Naive B cell (primary cell): Measurements from ENCODE around the gene HHATL. TPM values are rescaled to one million over a fixed set of nuclear protein-coding genes. Genes with fewer than 3 reads are reported as not detected.
A peak's percentile ranks its signal among the peaks of the same experiment; 100 is the strongest.

Source experiments
- ATAC-seq, 2 donors: fragments of 150-1000 bp; cut with Tn5 transposase; 2 replicates each; pipeline ENCODE4 v1.10.0; 2021; ENCODE audit warnings: low read depth in 2 of 2, mild to moderate bottlenecking in 2 of 2, moderate library complexity in 2 of 2
- DNase-seq: peaks from one replicate; pipeline ENCODE4 v3.0.0; 2022
- H3K27ac Mint-ChIP-seq, 6 donors: one replicate each; pipeline ENCODE4 v1.8.0; 2020 to 2022; ENCODE audit warnings: mild to moderate bottlenecking in 6 of 6, mixed read lengths in 6 of 6, moderate library complexity in 5 of 6, inconsistent platforms in 2 of 6
- H3K27me3 Mint-ChIP-seq, 3 donors: one replicate each; pipeline ENCODE4 v1.8.0; 2021 to 2022; ENCODE audit warnings: mixed read lengths in 3 of 3, mild to moderate bottlenecking in 1 of 3
- H3K36me3 Mint-ChIP-seq, 2 donors: one replicate each; pipeline ENCODE4 v1.8.0; 2020 to 2022; ENCODE audit warnings: mixed read lengths in 2 of 2, inconsistent platforms in 1 of 2, mild to moderate bottlenecking in 1 of 2
- H3K4me1 Mint-ChIP-seq, 3 donors: one replicate each; pipeline ENCODE4 v1.8.0; 2020 to 2022; ENCODE audit warnings: mixed read lengths in 3 of 3, inconsistent platforms in 1 of 3, mild to moderate bottlenecking in 1 of 3, moderate library complexity in 1 of 3
- H3K4me3 Mint-ChIP-seq, 8 donors: one replicate each; pipeline ENCODE4 v1.8.0; 2020 to 2022; ENCODE audit warnings: mild to moderate bottlenecking in 8 of 8, mixed read lengths in 8 of 8, moderate library complexity in 8 of 8, inconsistent platforms in 2 of 8
- H3K9me3 Mint-ChIP-seq, 7 donors: one replicate each; pipeline ENCODE4 v1.8.0; 2020 to 2022; ENCODE audit warnings: mixed read lengths in 7 of 7, mild to moderate bottlenecking in 5 of 7, inconsistent platforms in 2 of 7, moderate library complexity in 1 of 7
- polyA plus RNA-seq, 6 donors: library from polyadenylated mRNA; unstranded; fragments of 300-500 nt; fragmentation: Illumina TruSeq; gene quantifications; one replicate each; pipeline ENCODE4 v1.2.3, GENCODE V29; 2021; ENCODE audit warnings: low read depth in 6 of 6

The HHATL gene, protein sequence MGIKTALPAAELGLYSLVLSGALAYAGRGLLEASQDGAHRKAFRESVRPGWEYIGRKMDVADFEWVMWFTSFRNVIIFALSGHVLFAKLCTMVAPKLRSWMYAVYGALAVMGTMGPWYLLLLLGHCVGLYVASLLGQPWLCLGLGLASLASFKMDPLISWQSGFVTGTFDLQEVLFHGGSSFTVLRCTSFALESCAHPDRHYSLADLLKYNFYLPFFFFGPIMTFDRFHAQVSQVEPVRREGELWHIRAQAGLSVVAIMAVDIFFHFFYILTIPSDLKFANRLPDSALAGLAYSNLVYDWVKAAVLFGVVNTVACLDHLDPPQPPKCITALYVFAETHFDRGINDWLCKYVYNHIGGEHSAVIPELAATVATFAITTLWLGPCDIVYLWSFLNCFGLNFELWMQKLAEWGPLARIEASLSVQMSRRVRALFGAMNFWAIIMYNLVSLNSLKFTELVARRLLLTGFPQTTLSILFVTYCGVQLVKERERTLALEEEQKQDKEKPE
- not detected for polyA plus RNA-seq

DNA sequence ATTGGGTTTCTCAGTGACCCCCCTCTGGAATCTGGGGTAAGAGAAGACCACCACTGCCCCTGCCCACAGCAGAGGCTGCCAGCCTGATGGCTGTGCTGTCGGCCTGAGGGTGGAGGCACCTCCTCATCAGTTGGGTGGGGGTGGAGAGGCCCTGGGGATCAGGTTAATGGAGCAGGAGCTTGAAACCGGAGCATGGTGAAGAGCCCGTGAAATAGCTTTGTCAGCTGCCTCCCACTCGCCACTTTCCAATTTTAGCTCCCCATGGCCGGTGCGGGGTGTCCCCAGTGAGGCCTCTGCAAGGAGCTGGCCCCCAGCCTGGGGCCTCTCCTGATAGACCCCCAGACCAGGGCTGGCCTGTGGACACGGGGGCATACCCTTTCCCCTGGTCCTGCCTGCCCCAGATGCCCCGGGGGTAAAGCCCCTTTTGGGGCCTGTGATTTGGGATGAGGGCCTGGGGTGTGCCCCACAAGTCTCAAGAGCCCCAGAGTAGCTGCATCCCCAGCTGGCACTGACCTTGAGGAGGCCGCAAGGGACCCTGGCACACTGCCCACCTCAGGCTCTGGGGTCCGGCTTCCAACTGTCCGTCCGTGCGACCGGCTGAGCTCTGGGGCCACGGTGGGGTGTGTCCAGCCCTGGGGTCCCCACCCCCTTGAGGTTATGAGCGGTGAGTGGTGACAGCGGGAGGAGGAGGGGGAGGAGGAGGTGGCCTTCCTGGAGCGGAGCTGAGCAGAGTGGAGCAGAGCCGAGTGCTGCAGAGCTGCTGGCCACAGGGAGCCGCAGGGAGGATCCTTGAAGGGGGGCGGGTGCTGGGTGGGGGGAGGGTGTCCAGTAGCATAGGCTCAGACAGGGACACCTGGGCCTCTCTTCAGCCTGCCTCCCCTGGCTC is at the start of gene HHATL:
Gene HHATL, minus strand, starts transcription at position 733 of the 886 bp plus-strand sequence. CDS start 1,972 bp downstream, outside the sequence.
- no peak within 1 kb of the TSS for H3K27ac Mint-ChIP-seq
- peaks cover 0 to 6% (median 0%) of the 10 kb centered on the region in 7 donors for H3K9me3 Mint-ChIP-seq
- DNase-seq = no peak
- peaks cover 0 to 10% (median 0%) of the 10 kb centered on the region in 3 donors for H3K4me1 Mint-ChIP-seq
- no peaks in the 10 kb centered on the region for H3K36me3 Mint-ChIP-seq
- no peak for ATAC-seq
- H3K4me3 Mint-ChIP-seq = no peak within 1 kb of the TSS
- peaks cover 22 to 46% (median 43%) of the 10 kb centered on the region in 3 donors for H3K27me3 Mint-ChIP-seq

DNA sequence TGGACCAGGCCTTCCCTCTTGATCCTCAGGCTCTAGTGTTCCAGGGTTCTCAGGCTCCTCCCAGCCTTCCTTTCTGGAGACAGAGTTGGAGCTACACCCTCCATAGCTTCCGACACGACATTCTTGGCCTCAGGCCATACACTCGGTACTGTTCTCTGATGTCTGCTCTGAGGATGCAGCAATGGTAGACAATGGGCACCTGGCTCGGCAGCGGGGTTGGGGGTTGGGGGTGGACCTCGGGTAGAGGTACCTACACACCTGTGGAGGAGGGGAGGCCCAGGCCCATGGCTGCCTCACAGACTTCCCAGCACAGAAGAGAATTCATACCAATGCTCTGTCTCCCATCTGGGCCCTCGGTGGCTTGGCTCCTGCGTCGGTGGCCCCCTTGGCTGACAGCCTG is 49.0 kb upstream of the HHATL start:
- Mint-ChIP-seq H3K27ac (peak overlapping the region in 2 of 6 donors; percentile 56 to 61), H3K27me3 (no peaks in the 10 kb centered on the region), H3K4me3 (no peak overlapping the region), H3K36me3 (no peaks in the 10 kb centered on the region), H3K9me3 (no peaks in the 10 kb centered on the region), H3K4me1 (peaks cover 0 to 6% (median 3%) of the 10 kb centered on the region in 3 donors)
- ATAC-seq = no peak
- no peak for DNase-seq

DNA sequence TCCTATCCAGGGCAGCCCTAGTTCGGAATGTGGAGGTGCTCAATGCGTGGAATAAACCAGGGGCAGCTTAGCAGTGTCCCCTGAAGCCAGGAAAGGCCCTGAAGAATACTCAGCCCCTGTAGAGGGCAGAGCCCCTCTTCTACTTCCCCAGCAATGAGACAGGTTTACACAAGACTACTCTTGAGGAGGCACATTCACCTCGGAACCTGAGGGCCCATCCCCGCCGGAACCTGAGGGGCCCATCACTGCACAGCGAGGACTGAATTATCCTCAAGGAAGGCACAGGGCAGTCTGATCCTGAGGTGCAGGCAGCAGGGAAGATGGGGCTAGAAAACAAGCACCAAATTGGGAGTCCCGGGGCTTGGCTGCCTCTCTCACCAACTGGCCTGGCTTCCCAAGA is 48.2 kb upstream of the HHATL start:
- DNase-seq (no peak), ATAC-seq (no peak)
- no peaks in the 10 kb centered on the region for H3K36me3 Mint-ChIP-seq
- H3K27me3 Mint-ChIP-seq = no peaks in the 10 kb centered on the region
- H3K4me3 Mint-ChIP-seq = no peak overlapping the region
- no peak overlapping the region for H3K27ac Mint-ChIP-seq
- no peaks in the 10 kb centered on the region for H3K9me3 Mint-ChIP-seq
- peaks cover 0 to 6% (median 3%) of the 10 kb centered on the region in 3 donors for H3K4me1 Mint-ChIP-seq

DNA sequence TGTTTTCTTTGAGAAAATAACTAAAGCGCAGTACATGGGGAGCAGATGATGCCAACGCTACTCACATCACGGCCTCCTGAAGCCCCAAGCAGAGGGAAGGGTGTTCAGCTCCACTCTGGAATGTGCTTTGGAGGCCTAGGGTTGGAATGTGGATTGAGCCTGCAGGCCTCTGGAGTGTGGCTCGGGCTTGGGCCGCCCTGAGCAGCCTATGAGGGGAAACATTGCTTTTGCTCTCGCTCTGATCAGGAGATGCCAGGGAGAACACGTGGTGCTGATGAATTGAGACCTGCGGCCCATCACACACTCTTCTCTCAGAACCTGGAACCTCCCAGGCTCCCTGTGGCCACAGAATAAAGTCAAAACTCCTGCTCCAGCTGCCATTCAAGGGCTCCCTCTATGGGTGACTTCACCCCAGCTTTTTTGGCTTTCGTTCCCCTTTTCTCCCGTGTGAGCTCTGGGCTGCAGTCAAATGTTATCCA is 47.2 kb upstream of the HHATL start:
- H3K27ac Mint-ChIP-seq = peak overlapping the region in 3 of 6 donors; percentile 9 to 69 (median 42)
- no peaks in the 10 kb centered on the region for H3K9me3 Mint-ChIP-seq
- ATAC-seq = peak in 1 of 2 donors; percentile 32
- DNase-seq = no peak
- no peaks in the 10 kb centered on the region for H3K27me3 Mint-ChIP-seq
- H3K36me3 Mint-ChIP-seq = no peaks in the 10 kb centered on the region
- peaks cover 0 to 6% (median 3%) of the 10 kb centered on the region in 3 donors for H3K4me1 Mint-ChIP-seq
- no peak overlapping the region for H3K4me3 Mint-ChIP-seq

DNA sequence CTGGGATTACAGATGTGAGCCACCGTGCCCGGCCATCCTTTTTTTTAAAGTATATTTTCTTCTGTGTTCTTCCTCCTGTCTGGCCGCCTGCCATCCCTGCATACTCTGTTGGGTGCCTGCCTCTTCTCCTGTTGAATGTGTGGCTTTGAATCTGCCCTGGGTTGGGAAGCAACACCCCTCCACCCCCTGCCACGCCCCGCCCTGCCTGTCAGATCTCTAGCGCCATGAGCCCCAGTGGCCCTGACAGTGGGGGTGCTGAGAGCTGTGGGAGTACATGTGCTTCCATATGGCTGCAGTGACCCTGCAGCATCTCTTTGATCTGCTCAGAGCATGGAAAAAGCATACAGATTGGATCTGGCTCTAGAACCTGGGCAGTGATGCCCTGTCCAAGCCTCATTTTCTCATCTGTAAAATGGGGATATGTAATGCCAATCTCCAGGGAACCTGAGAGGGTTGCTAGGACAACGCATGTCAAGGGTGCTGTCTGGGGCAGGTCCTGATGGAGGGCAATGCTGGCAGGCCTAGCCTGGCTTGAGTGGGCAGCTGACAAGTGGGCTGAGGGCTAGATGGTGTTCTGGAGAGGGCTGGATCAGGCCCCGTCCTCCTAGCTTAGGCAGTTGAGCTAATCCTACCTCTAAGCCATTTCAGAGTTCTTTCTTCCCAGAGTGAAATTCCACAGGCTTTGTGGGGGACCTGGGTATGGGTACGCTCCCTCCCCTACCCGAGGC is 46.6 kb upstream of the HHATL start:
- Mint-ChIP-seq H3K27ac (no peak overlapping the region), H3K4me3 (no peak overlapping the region), H3K9me3 (no peaks in the 10 kb centered on the region), H3K36me3 (no peaks in the 10 kb centered on the region), H3K27me3 (no peaks in the 10 kb centered on the region), H3K4me1 (peaks cover 3 to 6% (median 3%) of the 10 kb centered on the region in 3 donors)
- DNase-seq (no peak), ATAC-seq (no peak)

DNA sequence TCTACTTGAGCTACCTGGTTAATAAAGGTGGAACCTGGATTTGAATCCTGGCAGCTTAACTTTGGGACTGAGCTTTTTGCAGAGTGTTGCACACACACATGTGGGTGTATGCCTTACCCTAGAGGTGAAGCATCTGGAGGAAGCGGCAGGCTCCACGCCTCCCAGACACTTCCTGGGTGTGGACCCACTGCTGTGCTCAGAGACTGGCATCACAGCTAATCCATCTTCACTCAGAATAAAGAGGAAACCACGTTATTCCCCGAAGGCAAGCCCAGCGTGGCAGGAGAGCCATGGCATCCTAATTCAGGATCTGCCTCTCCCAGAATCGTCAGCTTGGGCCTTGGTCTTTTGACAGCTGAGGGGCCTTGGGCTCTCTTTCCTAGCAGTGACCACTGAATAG is 45.0 kb upstream of the HHATL start:
- peaks cover 3 to 6% (median 3%) of the 10 kb centered on the region in 3 donors for H3K4me1 Mint-ChIP-seq
- ATAC-seq = no peak
- no peak overlapping the region for H3K4me3 Mint-ChIP-seq
- H3K27me3 Mint-ChIP-seq = no peaks in the 10 kb centered on the region
- H3K9me3 Mint-ChIP-seq = no peaks in the 10 kb centered on the region
- no peaks in the 10 kb centered on the region for H3K36me3 Mint-ChIP-seq
- DNase-seq = no peak
- H3K27ac Mint-ChIP-seq = no peak overlapping the region

DNA sequence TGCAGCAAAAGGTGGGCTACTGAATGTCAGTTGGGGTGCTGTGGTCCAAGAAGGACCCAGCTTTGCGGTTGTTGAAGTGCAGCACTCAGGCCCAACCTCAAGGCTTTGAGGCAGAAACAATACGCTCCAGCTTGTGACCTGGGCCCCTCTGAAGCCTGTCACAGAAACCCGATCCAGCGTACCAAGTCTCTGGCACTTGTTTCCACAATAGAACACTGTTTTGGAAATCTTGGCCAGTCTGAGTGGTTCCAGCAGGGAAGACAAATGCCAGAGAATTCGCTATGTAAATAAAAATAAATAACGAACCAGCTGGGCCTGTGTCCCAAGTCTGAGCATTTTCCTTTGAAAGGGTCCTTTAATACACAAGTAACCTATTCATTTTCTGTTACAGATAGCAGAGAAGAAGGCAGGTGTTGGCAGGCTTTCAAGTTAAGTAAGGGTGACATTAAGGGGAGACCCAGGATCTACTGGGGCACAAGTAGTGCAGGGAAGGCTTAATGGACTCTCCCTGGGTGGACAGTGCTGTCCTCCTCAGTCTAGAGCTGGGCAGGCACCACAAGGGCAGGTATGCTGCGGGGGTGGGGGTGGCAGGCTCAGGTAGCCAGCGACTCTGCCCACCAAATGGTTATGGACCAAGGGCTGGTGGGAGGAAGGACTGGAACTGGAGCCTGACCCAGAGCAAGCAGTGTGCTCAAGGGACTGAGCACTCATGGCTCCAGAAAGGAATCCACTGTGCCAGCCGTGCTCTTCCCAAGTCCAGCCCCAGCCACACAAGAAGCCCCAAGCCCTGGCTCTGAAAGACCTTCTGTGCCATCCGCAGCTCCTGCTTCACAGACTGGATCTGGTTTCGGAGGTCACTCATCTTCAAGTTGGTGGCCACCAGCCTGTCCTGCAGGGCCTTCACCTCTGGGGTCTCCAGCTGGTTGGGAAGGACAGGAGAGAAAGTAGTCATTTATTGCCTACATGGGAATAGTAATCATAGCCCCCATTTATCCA is 44.2 kb upstream of the HHATL start:
- Mint-ChIP-seq H3K27ac (peak overlapping the region in 1 of 6 donors; percentile 72), H3K27me3 (no peaks in the 10 kb centered on the region), H3K36me3 (no peaks in the 10 kb centered on the region), H3K4me1 (peaks cover 3 to 6% (median 3%) of the 10 kb centered on the region in 3 donors), H3K4me3 (no peak overlapping the region), H3K9me3 (no peaks in the 10 kb centered on the region)
- DNase-seq (no peak), ATAC-seq (no peak)

DNA sequence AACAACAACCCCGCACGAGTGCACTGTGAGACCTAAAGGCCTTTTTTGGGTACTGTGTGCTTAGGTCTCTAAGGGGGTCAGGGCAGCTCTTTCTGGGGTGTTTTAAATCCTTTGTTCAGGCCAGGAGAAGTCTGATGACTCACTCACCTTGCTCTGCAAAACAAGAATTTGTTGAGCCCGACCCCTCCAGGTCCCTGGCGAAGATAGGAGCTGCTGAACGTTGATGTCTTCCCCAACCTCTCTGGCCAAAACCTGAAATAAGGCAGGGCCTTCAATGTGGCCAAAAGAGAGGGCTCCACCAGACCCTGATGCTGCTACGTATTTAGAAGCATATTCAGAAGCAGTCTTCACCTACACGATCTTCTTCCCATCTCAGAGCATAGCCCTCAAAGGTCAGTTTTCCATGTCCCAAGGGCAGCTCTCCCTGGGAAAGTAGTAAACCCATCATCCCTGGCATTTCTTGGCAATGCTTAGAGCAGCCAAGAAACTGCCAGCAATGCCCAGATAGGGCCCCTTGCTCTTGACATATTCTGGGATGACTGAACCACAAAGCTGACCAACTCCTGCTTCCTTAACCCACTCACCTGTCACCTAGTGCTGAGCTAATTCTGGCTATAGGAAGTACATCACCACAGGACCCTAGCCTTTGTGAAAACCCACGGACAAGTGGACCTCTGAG is 43.3 kb upstream of the HHATL start:
- Mint-ChIP-seq H3K4me1 (peaks cover 3 to 6% (median 3%) of the 10 kb centered on the region in 3 donors), H3K27ac (peak overlapping the region in 1 of 6 donors; percentile 72), H3K27me3 (no peaks in the 10 kb centered on the region), H3K36me3 (no peaks in the 10 kb centered on the region), H3K9me3 (no peaks in the 10 kb centered on the region), H3K4me3 (no peak overlapping the region)
- no peak for DNase-seq
- no peak for ATAC-seq

DNA sequence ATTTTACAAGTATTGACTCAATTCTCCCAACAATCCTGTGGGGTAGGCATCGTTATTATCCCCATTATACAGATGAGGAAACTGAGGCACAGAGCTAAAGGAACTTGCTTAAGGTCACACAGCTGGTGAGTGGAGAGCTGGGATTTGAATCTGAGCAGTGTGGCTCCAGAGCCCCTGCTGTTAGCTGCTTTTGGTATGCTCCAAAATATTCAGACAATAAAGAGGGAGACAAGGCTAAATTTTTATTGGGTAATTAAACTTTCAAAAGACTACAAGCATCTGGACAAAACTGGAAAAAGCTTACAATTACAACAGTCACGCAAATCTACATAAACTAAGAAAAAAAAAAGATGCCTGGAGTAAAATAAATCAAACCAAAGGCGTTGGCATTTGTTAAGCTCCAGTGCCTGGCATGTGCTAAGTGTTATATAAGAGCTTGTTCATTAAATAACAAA is 42.7 kb upstream of the HHATL start:
- no peaks in the 10 kb centered on the region for H3K27me3 Mint-ChIP-seq
- DNase-seq (no peak), ATAC-seq (no peak)
- peaks cover 3 to 4% (median 3%) of the 10 kb centered on the region in 3 donors for H3K4me1 Mint-ChIP-seq
- H3K9me3 Mint-ChIP-seq = no peaks in the 10 kb centered on the region
- peak overlapping the region in 2 of 6 donors; percentile 21 to 32 for H3K27ac Mint-ChIP-seq
- no peaks in the 10 kb centered on the region for H3K36me3 Mint-ChIP-seq
- no peak overlapping the region for H3K4me3 Mint-ChIP-seq

DNA sequence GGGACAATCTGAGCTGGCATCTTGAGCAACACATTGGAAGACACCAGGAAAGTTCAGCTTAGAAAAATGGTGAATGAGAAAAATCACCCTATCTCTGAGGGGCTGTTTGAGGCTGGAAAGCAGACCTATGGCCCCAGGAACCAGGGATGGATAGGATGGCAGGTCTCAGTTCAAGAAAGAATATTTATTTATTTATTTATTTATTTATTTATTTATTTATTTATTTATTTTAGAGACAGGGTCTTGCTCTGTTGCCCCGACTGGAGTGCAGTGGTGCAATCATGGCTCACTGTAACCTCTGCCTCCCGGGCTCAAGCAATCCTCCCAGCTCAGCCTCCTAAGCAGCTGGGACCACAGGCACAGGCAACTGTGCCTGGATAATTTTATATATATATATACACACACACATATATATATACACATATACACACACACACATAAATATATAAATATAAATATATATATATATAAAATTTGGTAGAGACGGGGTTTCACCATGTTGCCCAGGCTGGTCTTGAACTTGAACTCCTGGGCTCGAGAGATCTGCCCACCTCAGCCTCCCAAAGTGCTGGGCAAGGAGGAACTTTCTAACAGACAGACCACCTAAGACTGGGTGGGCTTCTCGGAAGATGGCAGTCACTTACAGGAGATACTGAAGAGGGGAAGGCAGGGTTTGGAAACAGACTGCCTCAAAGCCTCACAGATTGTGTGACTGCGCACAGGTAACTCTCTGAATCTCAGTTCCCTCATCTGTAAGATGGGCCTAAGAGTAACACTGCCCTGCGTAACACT is 40.8 kb upstream of the HHATL start:
- H3K4me1 Mint-ChIP-seq = peaks cover 7 to 16% (median 15%) of the 10 kb centered on the region in 3 donors
- no peaks in the 10 kb centered on the region for H3K36me3 Mint-ChIP-seq
- H3K4me3 Mint-ChIP-seq = no peak overlapping the region
- H3K9me3 Mint-ChIP-seq = peaks cover 0 to 2% (median 0%) of the 10 kb centered on the region in 7 donors
- DNase-seq (no peak), ATAC-seq (no peak)
- H3K27me3 Mint-ChIP-seq = no peaks in the 10 kb centered on the region
- no peak overlapping the region for H3K27ac Mint-ChIP-seq

DNA sequence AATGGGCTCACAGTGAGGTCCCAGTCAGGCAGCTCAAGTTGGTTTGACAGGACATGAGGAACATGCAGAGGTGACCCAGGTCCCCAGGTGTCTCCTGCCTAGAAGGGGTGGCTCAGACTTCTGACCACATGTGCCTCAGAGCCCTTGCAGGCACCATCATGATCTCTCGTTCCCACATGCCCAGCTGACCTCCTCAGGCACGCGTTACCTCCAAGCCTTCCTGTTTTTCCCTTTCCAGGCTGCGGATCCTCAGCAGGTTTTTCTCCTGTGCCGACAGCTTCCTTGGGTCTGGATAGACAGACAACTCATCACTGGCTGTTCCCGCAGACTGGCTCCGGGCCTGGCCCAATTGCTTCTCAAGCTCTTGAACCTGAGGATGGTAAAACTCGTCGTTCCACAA is 40.1 kb upstream of the HHATL start:
- no peaks in the 10 kb centered on the region for H3K36me3 Mint-ChIP-seq
- no peak for ATAC-seq
- H3K9me3 Mint-ChIP-seq = peaks cover 0 to 2% (median 0%) of the 10 kb centered on the region in 7 donors

More for the DNA sequence above, 40.1 kb upstream of the HHATL start:
- Mint-ChIP-seq H3K27ac (peak overlapping the region in 1 of 6 donors; percentile 11), H3K27me3 (no peaks in the 10 kb centered on the region), H3K4me1 (peaks cover 7 to 17% (median 16%) of the 10 kb centered on the region in 3 donors), H3K4me3 (peak overlapping the region in 1 of 8 donors; percentile 63)
- DNase-seq = no peak
